ENCODE measurements around the gene DNAJC21. TPM values are rescaled to one million over a fixed set of nuclear protein-coding genes. Genes with fewer than 3 reads are reported as not detected.
A peak's percentile ranks its signal among the peaks of the same experiment; 100 is the strongest.

DNAJC21 gene
- total and polyA plus RNA-seq, 8 donors, result 21.8 to 69.4 (median 31.6) TPM

DNA sequence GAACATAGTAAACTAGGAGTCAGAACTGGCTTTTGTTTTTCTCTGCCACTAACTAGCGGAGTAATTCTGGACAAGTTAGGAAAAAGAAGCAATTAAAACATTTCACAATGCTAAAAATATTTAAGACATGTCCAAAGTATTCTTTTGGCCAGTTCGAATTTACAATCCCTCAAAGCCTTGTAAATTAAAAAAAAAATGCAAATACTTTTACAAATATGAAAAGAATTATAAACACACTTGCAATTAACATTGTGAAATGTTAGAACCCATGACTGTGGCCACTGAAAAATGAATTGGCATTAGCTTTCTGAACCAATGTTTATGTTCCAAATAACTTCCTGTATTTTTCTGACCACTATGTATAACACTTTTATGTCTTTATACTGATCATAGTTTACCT is 16.3 kb upstream of the DNAJC21 start:
- intact Hi-C loops (cut with DNase I; ENCODE audit: low total_unique reads), result no loop called here
- peaks cover 28 to 46% (median 36%) of the 10 kb centered on the region in 4 donors for H3K4me1 ChIP-seq
- H3K36me3 ChIP-seq, result peaks cover 3 to 47% (median 45%) of the 10 kb centered on the region in 4 donors
- no peak overlapping the region for H3K4me3 ChIP-seq
- no peaks in the 10 kb centered on the region for H3K9me3 ChIP-seq
- no peak for DNase-seq
- TF ChIP-seq EP300 (IDR thresholded peaks at IDR 0.05) (no peak), POLR2AphosphoS5 (IDR thresholded peaks at IDR 0.05) (no peak), POLR2A (IDR thresholded peaks at IDR 0.05) (no peak)
- TF ChIP-seq, protein P1, sequence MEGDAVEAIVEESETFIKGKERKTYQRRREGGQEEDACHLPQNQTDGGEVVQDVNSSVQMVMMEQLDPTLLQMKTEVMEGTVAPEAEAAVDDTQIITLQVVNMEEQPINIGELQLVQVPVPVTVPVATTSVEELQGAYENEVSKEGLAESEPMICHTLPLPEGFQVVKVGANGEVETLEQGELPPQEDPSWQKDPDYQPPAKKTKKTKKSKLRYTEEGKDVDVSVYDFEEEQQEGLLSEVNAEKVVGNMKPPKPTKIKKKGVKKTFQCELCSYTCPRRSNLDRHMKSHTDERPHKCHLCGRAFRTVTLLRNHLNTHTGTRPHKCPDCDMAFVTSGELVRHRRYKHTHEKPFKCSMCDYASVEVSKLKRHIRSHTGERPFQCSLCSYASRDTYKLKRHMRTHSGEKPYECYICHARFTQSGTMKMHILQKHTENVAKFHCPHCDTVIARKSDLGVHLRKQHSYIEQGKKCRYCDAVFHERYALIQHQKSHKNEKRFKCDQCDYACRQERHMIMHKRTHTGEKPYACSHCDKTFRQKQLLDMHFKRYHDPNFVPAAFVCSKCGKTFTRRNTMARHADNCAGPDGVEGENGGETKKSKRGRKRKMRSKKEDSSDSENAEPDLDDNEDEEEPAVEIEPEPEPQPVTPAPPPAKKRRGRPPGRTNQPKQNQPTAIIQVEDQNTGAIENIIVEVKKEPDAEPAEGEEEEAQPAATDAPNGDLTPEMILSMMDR (IDR thresholded peaks at IDR 0.05), result no peak
- peak overlapping the region in 1 of 5 donors; percentile 28 for H3K27ac ChIP-seq
- 63 to 83% (median 78%) methylated on average over 2 of the region's 2 CpGs for WGBS, 5 donors
- no peaks in the 10 kb centered on the region for H3K27me3 ChIP-seq

DNA sequence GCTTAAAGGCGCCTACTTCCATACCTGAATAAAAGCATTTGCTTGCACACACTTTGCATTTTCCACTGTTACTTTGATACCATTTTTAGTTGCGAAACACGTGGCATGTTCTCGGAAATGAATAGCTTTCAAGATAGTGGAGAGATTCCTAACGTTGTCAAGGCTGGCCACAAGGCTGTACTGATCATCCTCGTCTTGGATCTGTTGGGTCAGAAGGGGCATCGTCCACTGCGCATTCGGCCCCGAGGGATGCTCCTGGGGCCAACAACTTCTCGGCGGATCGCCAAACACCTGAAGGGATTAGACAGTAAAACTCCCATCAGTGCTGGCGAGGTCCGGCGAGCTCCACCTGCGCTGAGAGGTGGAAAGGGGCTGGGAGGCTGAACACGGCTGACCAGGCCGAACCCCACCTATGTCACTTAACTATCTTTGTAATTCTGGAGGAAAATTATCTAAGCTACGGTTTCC is 14.7 kb upstream of the DNAJC21 start:
- 1 to 3% (median 1%) methylated on average over 14 to 20 of the region's 20 CpGs for WGBS, 5 donors
- Histone ChIP-seq H3K27ac (peak overlapping the region; percentile 87 to 92 (median 88)), H3K27me3 (no peaks in the 10 kb centered on the region)

DNA sequence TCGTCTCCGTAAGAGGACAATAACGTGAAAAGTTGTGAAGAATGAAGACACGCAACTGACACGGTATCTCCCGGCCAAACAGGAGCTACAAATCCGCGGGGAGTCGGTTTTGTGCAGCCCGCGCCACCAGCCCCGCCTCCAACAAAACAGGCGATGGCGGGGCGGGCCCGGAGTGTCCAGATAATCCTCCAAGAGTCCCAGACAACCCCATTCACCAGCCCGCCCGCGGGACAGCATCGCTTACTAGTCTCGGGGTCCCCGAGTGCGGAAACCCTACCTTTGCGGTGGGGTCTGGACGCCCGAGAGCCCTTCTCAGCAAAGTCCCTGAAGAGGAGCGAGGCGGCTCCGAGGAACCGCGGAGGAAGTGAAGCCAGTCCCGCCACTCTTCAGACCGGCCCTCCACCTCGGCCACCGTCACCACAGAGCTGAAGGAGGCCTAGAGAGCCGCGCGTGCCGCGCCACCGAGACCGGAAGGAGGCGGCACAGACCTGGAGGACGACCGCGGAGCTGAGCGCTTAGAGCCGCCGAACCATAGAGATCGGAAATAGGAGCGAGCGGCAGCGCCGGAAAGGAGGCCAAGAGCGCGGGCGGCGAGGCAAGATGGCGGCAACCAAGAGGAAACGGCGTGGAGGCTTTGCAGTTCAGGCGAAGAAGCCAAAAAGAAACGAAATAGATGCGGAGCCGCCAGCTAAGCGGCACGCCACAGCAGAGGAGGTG is 14.1 kb upstream of the DNAJC21 start, which contains the start of the genes BRIX1 and RAD1:
Gene BRIX1 (plus strand): TSS at position 573 of the 717 bp plus-strand sequence. CDS start 28 bp downstream, at position 601.
Gene RAD1 (minus strand): TSS at position 366 of the 717 bp plus-strand sequence. CDS start 612 bp downstream, outside the sequence.
- Histone ChIP-seq H3K27ac (peak within 1 kb of the TSS; percentile 87 to 92 (median 88)), H3K9me3 (no peaks in the 10 kb centered on the region), H3K27me3 (no peaks in the 10 kb centered on the region), H3K4me1 (peaks cover 28 to 46% (median 37%) of the 10 kb centered on the region in 4 donors), H3K36me3 (peaks cover 3 to 43% (median 38%) of the 10 kb centered on the region in 4 donors), H3K4me3 (peak within 1 kb of the TSS; percentile 78 to 88 (median 87))
- DNase-seq, result peak; percentile 98 to 99
- intact Hi-C loops (cut with DNase I; ENCODE audit: low total_unique reads), result no loop called here
- no peak for TF ChIP-seq EP300 (IDR thresholded peaks at IDR 0.05)
- TF ChIP-seq, protein P1 (IDR thresholded peaks at IDR 0.05), result peak in 1 of 7 experiments; percentile 28
- peak; percentile 86 to 98 (median 93) for TF ChIP-seq POLR2AphosphoS5 (IDR thresholded peaks at IDR 0.05)
- peak in 1 of 4 donors; percentile 55 for TF ChIP-seq POLR2A (IDR thresholded peaks at IDR 0.05)
- WGBS, 5 donors, result 0 to 1% (median 0%) methylated on average over 62 to 67 of the region's 67 CpGs

More for the DNA sequence above, 14.7 kb upstream of the DNAJC21 start:
- peak; percentile 36 to 50 for DNase-seq
- TF ChIP-seq EP300 (IDR thresholded peaks at IDR 0.05), result no peak
- no peak for TF ChIP-seq POLR2A (IDR thresholded peaks at IDR 0.05)
- TF ChIP-seq, protein P1 (IDR thresholded peaks at IDR 0.05), result no peak
- TF ChIP-seq POLR2AphosphoS5 (IDR thresholded peaks at IDR 0.05), result no peak
- Histone ChIP-seq H3K9me3 (no peaks in the 10 kb centered on the region), H3K4me1 (peaks cover 28 to 46% (median 37%) of the 10 kb centered on the region in 4 donors), H3K4me3 (peak overlapping the region; percentile 78 to 88 (median 87)), H3K36me3 (peaks cover 3 to 43% (median 38%) of the 10 kb centered on the region in 4 donors)
- intact Hi-C loops (cut with DNase I; ENCODE audit: low total_unique reads), result no loop called here

DNA sequence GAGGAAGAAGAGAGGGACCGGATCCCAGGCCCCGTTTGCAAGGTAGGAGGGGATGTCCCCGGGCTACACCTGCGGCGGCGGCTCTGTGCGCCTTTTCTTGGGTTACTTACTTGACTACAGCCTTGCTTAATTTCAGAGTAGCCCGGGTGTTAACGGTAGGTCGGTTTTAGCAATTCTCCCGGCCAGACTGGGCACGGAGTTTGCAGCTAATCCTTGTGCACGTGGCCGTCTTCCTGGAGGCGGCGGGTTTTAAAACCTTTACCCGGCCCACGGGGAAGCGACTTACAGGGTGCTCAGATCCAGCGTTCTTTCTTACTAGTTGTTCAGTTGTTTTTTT is 13.5 kb upstream of the DNAJC21 start:
- H3K4me3 ChIP-seq, result peak overlapping the region; percentile 78 to 88 (median 87)
- H3K27me3 ChIP-seq, result no peaks in the 10 kb centered on the region
- WGBS, 5 donors, result 0 to 1% (median 0%) methylated on average over 20 of the region's 20 CpGs
- intact Hi-C loops (cut with DNase I; ENCODE audit: low total_unique reads), result no loop called here
- TF ChIP-seq POLR2A (IDR thresholded peaks at IDR 0.05), result no peak
- no peak for TF ChIP-seq EP300 (IDR thresholded peaks at IDR 0.05)
- TF ChIP-seq, protein P1 (IDR thresholded peaks at IDR 0.05), result no peak
- no peak for TF ChIP-seq POLR2AphosphoS5 (IDR thresholded peaks at IDR 0.05)
- peak overlapping the region; percentile 87 to 92 (median 88) for H3K27ac ChIP-seq
- DNase-seq, result no peak
- no peaks in the 10 kb centered on the region for H3K9me3 ChIP-seq
- peaks cover 5 to 43% (median 38%) of the 10 kb centered on the region in 4 donors for H3K36me3 ChIP-seq
- peaks cover 28 to 46% (median 37%) of the 10 kb centered on the region in 4 donors for H3K4me1 ChIP-seq
